ENCODE data around the gene CFAP65. TPM values are rescaled to one million over a fixed set of nuclear protein-coding genes. Genes with fewer than 3 reads are reported as not detected.
A peak's percentile ranks its signal among the peaks of the same experiment; 100 is the strongest.

Gene CFAP65
- total and polyA plus RNA-seq, 4 donors, result 0.79 to 9.0 (median 5.1) TPM

DNA sequence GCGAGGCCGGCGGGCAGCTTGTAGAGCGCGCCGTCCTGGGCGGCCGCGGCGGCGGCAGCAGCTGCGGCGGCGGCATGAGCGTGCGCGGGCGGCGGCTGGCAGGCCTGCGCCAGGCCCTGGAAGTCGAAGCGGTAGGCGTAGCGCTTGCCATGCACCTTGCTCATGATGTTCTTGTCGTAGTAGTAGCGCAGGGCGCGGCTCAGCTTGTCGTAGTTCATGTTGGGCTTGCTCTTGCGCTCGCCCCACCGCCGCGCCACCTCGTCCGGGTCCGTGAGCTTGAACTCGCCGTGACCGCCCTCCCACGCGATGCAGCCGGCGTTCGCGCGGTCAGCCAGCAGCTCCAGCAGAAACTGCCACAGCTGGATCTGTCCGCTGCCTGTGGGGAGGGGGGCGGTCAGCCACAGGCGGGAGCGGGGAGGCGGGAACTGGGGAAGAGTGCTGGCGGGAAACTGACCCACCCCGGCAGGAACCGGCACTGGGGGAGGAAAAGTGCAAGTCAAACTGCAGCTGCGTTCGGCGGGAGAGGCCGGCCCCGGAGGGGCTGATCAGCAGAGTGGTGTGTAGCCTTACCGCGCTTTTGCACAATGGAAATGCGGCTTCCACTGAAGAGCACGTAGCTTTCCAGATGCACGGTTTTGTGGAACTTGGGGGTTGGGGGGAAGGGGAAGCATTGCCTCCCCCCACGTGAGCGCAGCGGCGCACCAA is 59.3 kb downstream of the CFAP65 start:
- Histone ChIP-seq H3K4me3 (ENCODE audit: low read depth, low read length) (peak overlapping the region; percentile 12), H3K36me3 (ENCODE audit: control insufficient read depth, insufficient read depth, low read length) (no peaks in the 10 kb centered on the region), H3K4me1 (ENCODE audit: control insufficient read depth, insufficient read depth, low read length) (peaks cover 48% of the 10 kb centered on the region), H3K27ac (ENCODE audit: low read depth, low read length) (no peak overlapping the region), H3K9me3 (ENCODE audit: control insufficient read depth, insufficient read depth, low read length) (no peaks in the 10 kb centered on the region), H3K27me3 (ENCODE audit: control insufficient read depth, insufficient read depth, low read length) (peaks cover 91% of the 10 kb centered on the region)
- WGBS (ENCODE audit: insufficient coverage), result 0% methylated on average over 69 of the region's 69 CpGs
- peak in 2 of 6 donors; percentile 41 to 72 for DNase-seq (ENCODE audit: low read depth in 4 of 6, low spot score in 6 of 6)

GRCh38 chr2:218981390-218981880 is 59.9 kb downstream of the CFAP65 start:
- Histone ChIP-seq H3K36me3 (ENCODE audit: control insufficient read depth, insufficient read depth, low read length) (no peaks in the 10 kb centered on the region), H3K27ac (ENCODE audit: low read depth, low read length) (no peak overlapping the region), H3K4me3 (ENCODE audit: low read depth, low read length) (no peak overlapping the region)

DNA sequence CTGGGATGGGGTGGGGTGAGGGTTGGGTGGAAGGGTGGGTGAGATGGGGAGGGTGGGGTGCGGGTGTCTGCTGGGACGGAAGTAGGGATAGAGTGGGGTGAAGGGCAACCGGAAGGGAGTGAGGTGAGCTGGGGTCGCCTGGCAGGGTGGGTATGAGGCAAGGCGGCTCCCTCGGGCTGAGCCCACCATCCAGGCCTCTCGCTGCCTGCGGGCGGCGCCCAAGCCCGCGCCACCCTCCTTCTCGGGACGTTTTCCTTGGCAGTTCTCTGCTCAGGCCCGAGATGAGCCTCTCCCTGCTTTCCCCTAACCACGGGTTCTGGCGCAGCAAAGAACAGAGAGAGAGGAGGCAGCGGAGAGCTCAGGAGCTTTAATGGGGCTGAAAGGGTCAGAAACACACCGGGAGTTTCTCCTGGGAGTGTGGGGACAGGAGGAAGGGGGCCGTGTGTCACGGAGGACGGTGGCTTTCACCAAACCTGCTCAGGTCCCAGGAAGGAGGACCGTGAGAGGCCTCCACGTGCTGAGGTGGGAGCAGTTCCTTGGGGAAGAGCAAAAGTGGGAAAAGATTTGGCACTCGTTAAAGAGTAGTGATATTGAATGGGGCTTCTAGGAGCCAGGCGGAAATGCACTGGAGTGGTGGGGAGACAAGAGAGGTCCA is 60.5 kb downstream of the CFAP65 start:
- H3K4me1 ChIP-seq (ENCODE audit: control insufficient read depth, insufficient read depth, low read length), result peaks cover 48% of the 10 kb centered on the region
- no peak overlapping the region for H3K27ac ChIP-seq (ENCODE audit: low read depth, low read length)
- H3K27me3 ChIP-seq (ENCODE audit: control insufficient read depth, insufficient read depth, low read length), result peaks cover 90% of the 10 kb centered on the region
- no peaks in the 10 kb centered on the region for H3K36me3 ChIP-seq (ENCODE audit: control insufficient read depth, insufficient read depth, low read length)
- WGBS (ENCODE audit: insufficient coverage), result 2% methylated on average over 20 of the region's 26 CpGs
- DNase-seq (ENCODE audit: low read depth in 4 of 6, low spot score in 6 of 6), result no peak
- H3K4me3 ChIP-seq (ENCODE audit: low read depth, low read length), result no peak overlapping the region
- H3K9me3 ChIP-seq (ENCODE audit: control insufficient read depth, insufficient read depth, low read length), result no peaks in the 10 kb centered on the region

More at GRCh38 chr2:218981390-218981880, 59.9 kb downstream of the CFAP65 start:
- H3K4me1 ChIP-seq (ENCODE audit: control insufficient read depth, insufficient read depth, low read length), result peaks cover 48% of the 10 kb centered on the region
- peaks cover 90% of the 10 kb centered on the region for H3K27me3 ChIP-seq (ENCODE audit: control insufficient read depth, insufficient read depth, low read length)
- under 1% methylated on average over 46 of the region's 46 CpGs for WGBS (ENCODE audit: insufficient coverage)
- no peaks in the 10 kb centered on the region for H3K9me3 ChIP-seq (ENCODE audit: control insufficient read depth, insufficient read depth, low read length)
- no peak for DNase-seq (ENCODE audit: low read depth in 4 of 6, low spot score in 6 of 6)

DNA sequence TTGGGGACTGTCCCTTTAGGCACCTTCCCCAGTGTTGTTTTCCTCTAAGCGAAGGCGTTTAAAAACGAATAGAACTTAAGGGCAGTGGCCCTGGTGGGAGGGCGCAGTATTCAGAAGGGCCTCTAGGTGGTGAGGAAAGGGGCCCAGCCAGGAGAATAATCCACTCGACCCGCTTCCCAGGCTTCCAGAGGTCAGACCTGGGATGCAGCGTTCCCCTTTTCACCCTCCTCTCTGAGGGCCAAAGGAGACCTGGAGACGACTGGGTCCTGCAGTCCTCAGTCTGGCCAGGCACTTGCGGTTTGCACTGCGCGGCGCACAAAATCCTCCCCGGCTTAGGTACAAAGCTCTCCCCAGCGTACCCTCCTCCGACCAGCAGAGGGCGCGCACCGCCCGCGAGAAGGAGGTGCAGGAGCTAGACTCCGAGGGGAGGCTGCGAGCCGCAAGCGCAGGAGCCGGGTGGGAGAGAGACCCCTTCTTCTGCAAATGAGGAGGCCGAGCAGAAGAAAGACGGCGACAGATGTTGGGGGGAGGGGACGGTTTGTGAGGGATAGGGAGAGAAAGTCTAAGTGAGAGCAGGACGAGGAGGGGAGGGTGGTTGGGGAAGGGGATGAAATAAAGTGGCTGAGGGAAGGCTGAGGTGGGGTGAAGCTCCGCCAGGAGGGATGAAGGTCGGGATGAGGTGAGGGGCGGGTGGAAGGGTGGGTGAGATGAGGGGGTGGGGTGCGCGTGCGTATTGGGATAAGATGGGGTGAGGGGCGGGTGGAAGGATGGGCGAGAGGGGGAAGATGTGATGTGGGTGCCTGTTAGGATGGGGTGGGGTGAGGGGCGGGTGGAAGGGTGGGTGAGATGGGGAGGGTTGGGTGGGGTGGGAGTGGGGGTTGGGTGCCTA is 61.2 kb downstream of the CFAP65 start:
- no peak overlapping the region for H3K4me3 ChIP-seq (ENCODE audit: low read depth, low read length)

DNA sequence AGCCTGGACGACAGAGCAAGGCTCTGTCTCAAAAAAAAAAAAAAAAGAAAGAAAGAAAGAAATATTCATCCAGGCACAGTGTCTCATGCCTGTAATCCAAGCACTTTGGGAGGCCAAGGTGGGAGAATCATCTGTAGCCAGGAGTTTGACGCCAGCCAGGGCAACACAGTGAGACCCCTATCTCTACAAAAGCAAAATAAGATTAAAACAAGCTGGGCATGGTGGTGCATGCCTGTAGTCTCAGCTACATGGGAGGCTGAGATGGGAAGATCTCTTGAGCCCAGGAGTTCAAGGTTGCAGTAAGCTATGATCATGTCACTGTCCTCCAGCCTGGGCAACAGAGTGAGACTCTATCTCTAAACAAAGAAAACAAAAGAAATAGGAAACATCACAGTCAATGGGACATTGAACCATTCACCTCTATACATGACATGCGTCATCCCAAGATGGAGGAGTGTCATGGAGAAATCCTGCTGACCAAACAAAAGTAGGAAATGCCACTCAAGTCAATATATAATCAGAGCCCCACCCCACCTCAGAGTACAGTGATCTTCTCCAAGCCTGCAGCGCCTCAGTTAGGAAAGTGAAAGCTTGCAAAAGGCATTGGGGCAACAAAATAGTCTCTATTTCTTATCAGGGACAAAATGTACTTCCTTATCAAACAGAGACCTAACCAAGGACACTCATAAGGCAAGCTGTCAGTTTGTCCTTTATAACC is 66.1 kb downstream of the CFAP65 start:
- Histone ChIP-seq H3K4me3 (ENCODE audit: low read depth, low read length) (no peak overlapping the region), H3K27me3 (ENCODE audit: control insufficient read depth, insufficient read depth, low read length) (peaks cover 62% of the 10 kb centered on the region), H3K27ac (ENCODE audit: low read depth, low read length) (no peak overlapping the region), H3K9me3 (ENCODE audit: control insufficient read depth, insufficient read depth, low read length) (no peaks in the 10 kb centered on the region), H3K4me1 (ENCODE audit: control insufficient read depth, insufficient read depth, low read length) (peaks cover 7% of the 10 kb centered on the region), H3K36me3 (ENCODE audit: control insufficient read depth, insufficient read depth, low read length) (no peaks in the 10 kb centered on the region)
- no peak for DNase-seq (ENCODE audit: low read depth in 4 of 6, low spot score in 6 of 6)
- WGBS (ENCODE audit: insufficient coverage), result 59% methylated on average over 2 of the region's 4 CpGs

More for the DNA sequence above, 61.2 kb downstream of the CFAP65 start:
- Histone ChIP-seq H3K9me3 (ENCODE audit: control insufficient read depth, insufficient read depth, low read length) (no peaks in the 10 kb centered on the region), H3K27me3 (ENCODE audit: control insufficient read depth, insufficient read depth, low read length) (peaks cover 90% of the 10 kb centered on the region), H3K27ac (ENCODE audit: low read depth, low read length) (no peak overlapping the region), H3K4me1 (ENCODE audit: control insufficient read depth, insufficient read depth, low read length) (peaks cover 41% of the 10 kb centered on the region), H3K36me3 (ENCODE audit: control insufficient read depth, insufficient read depth, low read length) (no peaks in the 10 kb centered on the region)
- 0% methylated on average over 32 of the region's 39 CpGs for WGBS (ENCODE audit: insufficient coverage)
- DNase-seq (ENCODE audit: low read depth in 4 of 6, low spot score in 6 of 6), result peak in 4 of 6 donors; percentile 62 to 93 (median 82)

DNA sequence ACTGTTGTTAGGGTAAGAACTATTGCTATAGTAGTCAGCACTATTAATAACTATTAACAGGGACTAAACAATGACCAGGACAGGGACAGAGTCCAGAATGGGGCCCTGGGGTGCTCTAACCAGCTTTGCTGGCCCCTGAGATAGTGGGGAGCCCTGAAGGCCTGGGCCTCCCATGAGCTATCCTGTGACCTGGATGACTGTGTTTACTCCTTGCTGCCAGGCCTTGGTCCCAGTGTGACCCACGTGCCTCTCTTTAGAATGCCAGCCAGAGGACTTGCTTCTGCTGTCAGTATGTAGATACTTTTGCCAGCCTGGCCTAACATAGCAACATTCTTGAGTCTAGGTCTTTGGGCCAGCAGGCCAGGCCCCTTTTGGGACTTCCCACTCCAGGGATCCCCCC is 70.4 kb downstream of the CFAP65 start:
- no peak for DNase-seq (ENCODE audit: low read depth in 4 of 6, low spot score in 6 of 6)
- no peaks in the 10 kb centered on the region for H3K4me1 ChIP-seq (ENCODE audit: control insufficient read depth, insufficient read depth, low read length)
- no peaks in the 10 kb centered on the region for H3K9me3 ChIP-seq (ENCODE audit: control insufficient read depth, insufficient read depth, low read length)
- WGBS (ENCODE audit: insufficient coverage), result 7% methylated on average over 1 of the region's 1 CpG
- H3K27me3 ChIP-seq (ENCODE audit: control insufficient read depth, insufficient read depth, low read length), result peaks cover 24% of the 10 kb centered on the region
- no peak overlapping the region for H3K4me3 ChIP-seq (ENCODE audit: low read depth, low read length)
- H3K27ac ChIP-seq (ENCODE audit: low read depth, low read length), result no peak overlapping the region
- no peaks in the 10 kb centered on the region for H3K36me3 ChIP-seq (ENCODE audit: control insufficient read depth, insufficient read depth, low read length)

DNA sequence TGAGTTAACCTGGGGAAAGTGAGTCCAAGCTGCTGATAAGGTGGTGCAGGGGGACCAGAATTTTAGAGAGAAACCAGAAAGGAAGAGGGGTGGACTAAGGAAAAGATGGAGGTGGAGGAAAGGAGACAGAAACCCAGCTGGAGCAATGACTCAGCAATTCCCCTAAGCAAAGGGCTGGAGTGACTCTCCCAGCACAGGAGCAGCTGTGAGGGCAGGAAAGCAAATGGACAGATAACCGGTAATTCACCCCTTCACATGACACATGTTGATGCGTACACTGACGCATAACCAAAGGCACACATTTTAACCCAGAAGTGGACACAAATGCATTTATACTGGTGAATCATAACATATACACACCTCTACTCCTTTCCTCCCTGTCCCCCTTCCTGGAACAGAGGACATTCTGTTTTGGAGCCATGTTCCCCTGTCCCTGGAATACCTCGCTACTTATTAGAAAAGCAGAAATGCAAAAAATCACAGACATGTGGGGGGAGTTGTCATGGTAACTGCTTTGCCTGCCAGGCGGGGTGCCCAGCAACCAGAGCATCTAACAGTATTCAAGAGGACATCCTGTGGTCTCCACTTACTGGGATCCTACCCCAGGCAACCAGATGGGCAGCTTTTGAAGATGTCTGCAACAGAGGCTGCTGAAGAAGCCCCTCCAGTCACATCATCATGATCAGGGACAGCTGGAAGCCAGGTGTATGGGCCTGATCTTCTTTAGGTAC is 77.1 kb downstream of the CFAP65 start:
- H3K27me3 ChIP-seq (ENCODE audit: control insufficient read depth, insufficient read depth, low read length), result peaks cover 30% of the 10 kb centered on the region

DNA sequence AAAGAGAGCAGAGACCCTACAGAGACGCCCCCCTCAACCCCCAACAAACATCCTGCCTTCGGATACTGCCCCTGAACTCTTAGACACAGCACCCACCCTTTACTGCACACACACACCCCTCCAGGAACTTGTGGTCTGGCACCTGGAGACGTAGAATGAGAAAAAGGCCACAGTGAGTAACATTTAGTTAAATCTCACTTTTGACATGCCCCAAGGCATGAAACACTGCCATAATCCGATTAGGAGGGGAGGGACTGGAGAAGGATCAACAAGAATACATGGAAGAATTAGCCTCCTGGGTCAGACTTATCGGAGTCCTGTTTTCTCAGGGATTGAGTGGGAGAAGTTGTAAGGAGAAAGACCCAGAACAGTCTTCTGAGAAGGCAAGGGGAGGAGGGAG is 77.7 kb downstream of the CFAP65 start:
- 0% methylated on average over 2 of the region's 5 CpGs for WGBS (ENCODE audit: insufficient coverage)
- no peaks in the 10 kb centered on the region for H3K9me3 ChIP-seq (ENCODE audit: control insufficient read depth, insufficient read depth, low read length)
- H3K4me3 ChIP-seq (ENCODE audit: low read depth, low read length), result no peak overlapping the region
- H3K4me1 ChIP-seq (ENCODE audit: control insufficient read depth, insufficient read depth, low read length), result peaks cover 46% of the 10 kb centered on the region
- peak in 1 of 6 donors; percentile 29 for DNase-seq (ENCODE audit: low read depth in 4 of 6, low spot score in 6 of 6)
- H3K27ac ChIP-seq (ENCODE audit: low read depth, low read length), result no peak overlapping the region
- no peaks in the 10 kb centered on the region for H3K36me3 ChIP-seq (ENCODE audit: control insufficient read depth, insufficient read depth, low read length)
- H3K27me3 ChIP-seq (ENCODE audit: control insufficient read depth, insufficient read depth, low read length), result peaks cover 34% of the 10 kb centered on the region

More for the DNA sequence above, 77.1 kb downstream of the CFAP65 start:
- 17% methylated on average over 4 of the region's 5 CpGs for WGBS (ENCODE audit: insufficient coverage)
- Histone ChIP-seq H3K27ac (ENCODE audit: low read depth, low read length) (no peak overlapping the region), H3K4me1 (ENCODE audit: control insufficient read depth, insufficient read depth, low read length) (peaks cover 40% of the 10 kb centered on the region), H3K36me3 (ENCODE audit: control insufficient read depth, insufficient read depth, low read length) (no peaks in the 10 kb centered on the region), H3K9me3 (ENCODE audit: control insufficient read depth, insufficient read depth, low read length) (no peaks in the 10 kb centered on the region), H3K4me3 (ENCODE audit: low read depth, low read length) (no peak overlapping the region)
- peak in 2 of 6 donors; percentile 46 to 57 for DNase-seq (ENCODE audit: low read depth in 4 of 6, low spot score in 6 of 6)

All from spinal cord (tissue), 10 donors.